ENCODE data around the gene C19orf47.

Gene C19orf47

DNA sequence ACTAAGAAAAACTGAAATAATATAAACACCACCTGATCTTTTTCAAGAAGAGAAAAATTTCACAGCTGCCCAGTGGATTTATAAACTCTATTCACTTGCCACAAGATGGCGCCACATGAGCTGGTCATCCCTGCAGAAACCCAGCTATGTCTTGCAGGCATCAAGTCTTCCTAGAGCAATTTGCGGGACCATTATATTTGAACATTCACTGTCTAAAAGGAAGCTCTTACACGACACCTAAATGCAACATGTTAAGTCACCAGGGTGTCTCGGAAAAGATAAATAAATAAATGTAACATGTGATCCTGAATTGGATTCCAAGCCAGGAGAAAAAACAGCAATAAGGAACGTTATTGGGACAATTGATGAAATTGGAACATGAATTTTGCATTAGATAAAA, 42.8 kb downstream of the C19orf47 start:
- DNase-seq (ENCODE audit: low spot score in 2 of 2): peak; percentile 83 to 87

DNA sequence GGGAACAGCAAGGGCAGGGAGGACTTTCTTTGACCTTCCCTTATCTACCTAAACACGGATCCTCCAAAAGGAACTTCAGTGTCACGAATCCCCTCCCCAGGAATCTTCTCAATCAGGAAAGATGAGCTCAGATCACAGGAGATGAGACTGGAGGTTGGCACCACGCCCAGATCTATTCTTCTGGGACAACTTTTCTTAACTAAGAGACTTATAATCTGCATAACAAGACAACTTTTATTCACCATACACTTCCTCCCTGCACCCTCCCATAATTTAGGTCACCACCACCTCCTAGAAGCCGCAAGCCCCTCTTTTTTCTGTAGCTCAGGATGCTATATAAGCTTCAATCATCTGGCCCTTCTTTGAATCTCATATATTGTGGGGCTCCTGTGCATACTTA, 43.9 kb downstream of the C19orf47 start:
- H3K27me3 ChIP-seq (ENCODE audit: low read depth): no peaks in the 10 kb centered on the region
- peak; percentile 90 to 94 for DNase-seq (ENCODE audit: low spot score in 2 of 2)
- no peak overlapping the region for H3K4me3 ChIP-seq
- H3K4me1 ChIP-seq: peaks cover 19% of the 10 kb centered on the region
- no peaks in the 10 kb centered on the region for H3K36me3 ChIP-seq (replicated peaks)
- no peaks in the 10 kb centered on the region for H3K9me3 ChIP-seq
- in situ Hi-C loops (cut with MboI; ENCODE audit: low sequenced_read_pairs): loop anchor here (10.0 kb wide), 1 partner anchor 330 kb away; no protein-coding TSS in a partner anchor

More for the DNA sequence above, 42.8 kb downstream of the C19orf47 start:
- Histone ChIP-seq H3K9me3 (no peaks in the 10 kb centered on the region), H3K36me3 (replicated peaks) (no peaks in the 10 kb centered on the region), H3K27me3 (ENCODE audit: low read depth) (no peaks in the 10 kb centered on the region), H3K4me1 (peaks cover 19% of the 10 kb centered on the region), H3K4me3 (no peak overlapping the region)
- in situ Hi-C loops (cut with MboI; ENCODE audit: low sequenced_read_pairs): loop anchor here (10.0 kb wide), 1 partner anchor 329 kb away; no protein-coding TSS in a partner anchor

DNA sequence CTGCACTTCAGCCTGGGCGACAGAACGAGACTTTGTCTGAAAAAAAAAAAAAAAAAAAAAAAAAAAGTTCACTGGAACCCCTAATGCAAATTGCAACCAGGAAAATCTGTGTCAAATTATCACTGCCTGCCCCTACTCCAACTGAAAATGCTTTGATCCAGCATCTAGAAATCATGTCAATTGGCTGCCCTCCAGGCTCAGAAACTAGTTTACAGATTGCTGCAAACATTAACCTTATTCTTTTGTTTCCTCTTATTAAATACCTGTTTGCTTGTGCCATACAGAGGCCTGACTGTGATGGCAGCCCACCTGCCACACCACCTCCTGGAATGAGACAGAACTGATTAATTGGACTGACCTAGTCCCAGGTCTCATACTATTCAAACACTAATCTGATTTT, 44.4 kb downstream of the C19orf47 start:
- Histone ChIP-seq H3K9me3 (no peaks in the 10 kb centered on the region), H3K4me1 (peaks cover 19% of the 10 kb centered on the region), H3K4me3 (no peak overlapping the region), H3K36me3 (replicated peaks) (no peaks in the 10 kb centered on the region), H3K27me3 (ENCODE audit: low read depth) (no peaks in the 10 kb centered on the region)
- DNase-seq (ENCODE audit: low spot score in 2 of 2): no peak
- in situ Hi-C loops (cut with MboI; ENCODE audit: low sequenced_read_pairs): loop anchor here (10.0 kb wide), 1 partner anchor 331 kb away; no protein-coding TSS in a partner anchor

DNA sequence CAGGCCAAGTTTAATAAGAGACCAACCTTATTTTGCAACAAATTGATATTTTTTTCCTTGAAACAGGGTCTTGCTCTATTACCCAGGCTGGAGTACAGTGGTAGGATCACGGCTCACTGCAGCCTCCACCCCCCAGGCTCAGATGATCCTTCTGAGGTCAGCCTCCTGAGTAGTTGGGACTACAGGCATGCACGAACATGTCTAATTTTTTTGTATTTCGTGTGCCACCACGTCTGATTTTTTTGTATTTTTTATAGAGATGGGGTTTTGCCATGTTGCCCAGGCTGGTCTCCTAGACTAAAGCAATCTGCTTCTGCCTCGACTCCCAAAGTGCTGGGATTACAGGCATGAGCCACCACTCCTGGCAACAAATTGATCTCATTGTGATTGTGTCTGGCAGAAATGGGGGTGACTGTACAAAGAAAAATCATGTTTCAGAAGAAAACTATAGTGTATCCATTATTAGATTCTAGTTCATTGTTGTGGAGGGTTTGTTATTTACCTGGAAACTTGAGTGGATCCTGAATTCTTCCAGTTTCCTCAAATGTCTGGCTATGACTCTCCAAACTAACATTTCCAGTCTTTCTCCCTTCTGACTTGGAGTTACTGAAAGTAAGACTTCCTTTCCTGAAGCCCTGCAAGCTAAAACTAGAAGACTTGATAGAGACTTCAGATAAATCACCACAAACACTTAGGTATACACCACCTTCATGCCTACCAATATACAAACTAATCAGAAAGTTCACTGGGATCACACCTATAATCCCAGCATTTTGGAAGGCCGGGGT, 45.8 kb downstream of the C19orf47 start:
- Histone ChIP-seq H3K4me3 (no peak overlapping the region), H3K36me3 (replicated peaks) (no peaks in the 10 kb centered on the region), H3K27me3 (ENCODE audit: low read depth) (no peaks in the 10 kb centered on the region), H3K4me1 (peaks cover 19% of the 10 kb centered on the region), H3K9me3 (no peaks in the 10 kb centered on the region)
- no peak for DNase-seq (ENCODE audit: low spot score in 2 of 2)
- in situ Hi-C loops (cut with MboI; ENCODE audit: low sequenced_read_pairs): loop anchor here (10.0 kb wide), 1 partner anchor 332 kb away; no protein-coding TSS in a partner anchor

DNA sequence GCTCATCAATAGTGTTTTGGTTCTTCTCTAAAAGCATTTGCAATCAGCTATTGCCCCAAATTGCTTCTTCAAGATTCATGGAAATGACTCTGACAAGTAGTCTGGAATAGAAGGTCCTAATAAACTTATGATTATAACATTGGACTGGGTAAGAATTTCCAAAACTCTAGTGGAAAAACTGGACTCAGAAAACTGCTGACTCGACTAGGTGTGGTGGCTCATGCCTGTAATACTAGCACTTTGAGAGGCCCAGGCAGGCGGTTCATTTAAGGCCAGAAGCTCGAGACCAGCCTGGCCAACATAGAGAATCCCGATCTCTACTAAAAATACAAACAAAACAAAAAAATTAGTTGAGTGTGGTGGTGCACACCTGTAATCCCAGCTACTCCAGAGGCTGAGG, 47.5 kb downstream of the C19orf47 start:
- DNase-seq (ENCODE audit: low spot score in 2 of 2): no peak
- Histone ChIP-seq H3K9me3 (no peaks in the 10 kb centered on the region), H3K27me3 (ENCODE audit: low read depth) (no peaks in the 10 kb centered on the region), H3K36me3 (replicated peaks) (no peaks in the 10 kb centered on the region), H3K4me3 (no peak overlapping the region), H3K4me1 (peaks cover 18% of the 10 kb centered on the region)
- in situ Hi-C loops (cut with MboI; ENCODE audit: low sequenced_read_pairs): loop anchor here (10.0 kb wide), 1 partner anchor 334 kb away; no protein-coding TSS in a partner anchor

DNA sequence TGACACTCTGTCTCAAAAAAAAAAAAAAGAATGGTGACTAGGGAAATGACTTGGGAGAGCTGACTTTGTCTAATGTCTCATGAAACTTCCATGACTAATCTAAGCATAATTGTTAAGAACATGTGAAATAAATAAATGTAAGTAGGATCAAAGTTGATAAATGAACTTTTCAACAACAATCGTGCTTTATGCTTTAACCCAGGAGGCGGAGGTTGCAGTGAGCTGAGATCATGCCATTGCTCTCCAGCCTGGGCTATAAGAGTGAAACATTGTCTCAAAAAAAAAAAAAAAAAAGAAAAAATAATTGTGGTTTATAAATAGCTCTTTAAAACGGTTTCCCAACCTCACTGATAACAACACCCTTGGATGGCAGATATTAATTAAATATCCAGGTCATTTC, 50.2 kb downstream of the C19orf47 start:
- no peaks in the 10 kb centered on the region for H3K9me3 ChIP-seq

DNA sequence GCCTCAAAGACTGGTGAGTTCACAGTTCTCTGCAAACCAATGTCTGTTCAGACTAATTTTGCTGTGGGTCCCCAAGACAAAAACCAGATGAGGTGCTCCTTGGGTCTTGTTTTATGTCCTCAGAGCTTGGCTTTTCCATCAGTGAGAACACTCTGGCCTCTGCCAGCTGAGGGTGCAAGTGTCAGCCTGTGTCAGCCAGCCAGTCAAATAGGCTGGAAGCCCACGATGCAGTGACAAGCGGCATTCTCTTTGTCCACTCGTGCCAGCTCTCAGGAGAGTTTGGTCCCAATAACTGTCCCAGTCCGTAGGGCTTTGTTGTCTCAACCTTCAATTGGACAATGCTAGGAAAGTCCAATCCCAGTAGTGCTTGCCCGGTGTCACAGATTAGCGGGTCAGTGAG, 53.6 kb downstream of the C19orf47 start:
- no peaks in the 10 kb centered on the region for H3K4me1 ChIP-seq
- no peak overlapping the region for H3K4me3 ChIP-seq
- no peak for DNase-seq (ENCODE audit: low spot score in 2 of 2)
- in situ Hi-C loops (cut with MboI; ENCODE audit: low sequenced_read_pairs): no loop called here
- H3K9me3 ChIP-seq: no peaks in the 10 kb centered on the region
- H3K27me3 ChIP-seq (ENCODE audit: low read depth): no peaks in the 10 kb centered on the region
- H3K36me3 ChIP-seq (replicated peaks): no peaks in the 10 kb centered on the region

More for the DNA sequence above, 50.2 kb downstream of the C19orf47 start:
- Histone ChIP-seq H3K4me3 (no peak overlapping the region), H3K4me1 (no peaks in the 10 kb centered on the region), H3K36me3 (replicated peaks) (no peaks in the 10 kb centered on the region), H3K27me3 (ENCODE audit: low read depth) (no peaks in the 10 kb centered on the region)
- DNase-seq (ENCODE audit: low spot score in 2 of 2): no peak
- in situ Hi-C loops (cut with MboI; ENCODE audit: low sequenced_read_pairs): no loop called here

DNA sequence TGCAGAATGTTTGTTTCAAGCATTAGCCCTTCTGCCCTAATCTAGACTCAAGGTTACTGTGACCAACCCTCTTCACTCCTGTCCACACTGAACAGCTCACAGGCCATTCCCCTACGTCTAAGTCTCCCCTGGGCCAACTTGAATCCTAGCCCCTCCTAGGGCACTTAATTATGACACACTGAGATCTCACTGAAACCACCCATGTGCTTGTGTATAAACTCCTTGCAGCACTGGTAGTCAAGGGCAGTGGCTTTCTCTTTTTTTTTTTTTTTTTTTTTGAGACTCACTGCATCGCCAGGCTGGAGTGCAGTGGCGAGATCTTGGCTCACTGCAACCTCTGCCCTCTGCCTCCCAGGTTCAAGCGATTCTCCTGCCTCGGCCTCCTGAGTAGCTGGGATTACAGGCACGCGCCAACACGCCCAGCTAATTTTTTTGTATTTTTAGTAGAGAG, 61.2 kb downstream of the C19orf47 start:
- in situ Hi-C loops (cut with MboI; ENCODE audit: low sequenced_read_pairs): no loop called here
- no peaks in the 10 kb centered on the region for H3K9me3 ChIP-seq

DNA sequence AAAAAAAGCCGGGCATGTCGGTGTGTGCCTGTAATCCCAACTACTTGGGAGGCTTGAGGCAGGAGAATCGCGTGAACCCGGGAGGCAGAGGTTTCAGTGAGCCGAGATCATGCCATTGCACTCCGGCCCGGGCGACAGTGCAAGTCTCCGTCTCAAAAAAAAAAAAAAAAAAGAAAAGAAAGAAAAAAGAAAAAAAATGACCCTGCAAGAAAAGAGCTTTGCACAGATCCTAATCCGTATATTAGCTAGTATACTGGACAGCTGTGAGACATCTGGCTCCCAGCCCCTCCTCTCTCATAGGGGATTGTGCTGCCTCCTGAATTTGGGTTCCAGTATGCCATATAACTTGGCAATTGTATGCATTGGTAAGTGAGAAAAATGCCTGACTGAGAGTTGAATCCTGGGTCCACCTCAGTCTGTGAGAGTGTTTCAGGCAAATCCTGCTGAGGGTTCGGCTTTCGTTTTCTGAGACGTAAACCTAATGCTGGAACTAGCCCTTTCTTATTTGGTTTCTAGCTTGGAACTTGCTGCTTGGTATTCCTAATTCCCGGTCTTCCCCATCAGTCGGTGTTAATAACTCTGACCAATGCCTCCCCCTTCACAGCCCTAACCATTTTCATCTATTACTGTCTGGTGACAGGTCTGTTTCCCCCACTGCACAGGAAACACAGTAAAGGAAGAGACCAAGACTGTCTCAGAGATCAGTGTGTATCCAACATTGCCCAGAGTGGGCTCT, 61.8 kb downstream of the C19orf47 start:
- peaks cover 10% of the 10 kb centered on the region for H3K4me1 ChIP-seq
- no peak for DNase-seq (ENCODE audit: low spot score in 2 of 2)
- peaks cover 13% of the 10 kb centered on the region for H3K36me3 ChIP-seq (replicated peaks)
- no peaks in the 10 kb centered on the region for H3K9me3 ChIP-seq
- no peaks in the 10 kb centered on the region for H3K27me3 ChIP-seq (ENCODE audit: low read depth)
- in situ Hi-C loops (cut with MboI; ENCODE audit: low sequenced_read_pairs): no loop called here
- H3K4me3 ChIP-seq: no peak overlapping the region

More for the DNA sequence above, 61.2 kb downstream of the C19orf47 start:
- Histone ChIP-seq H3K4me1 (peaks cover 10% of the 10 kb centered on the region), H3K27me3 (ENCODE audit: low read depth) (no peaks in the 10 kb centered on the region), H3K4me3 (no peak overlapping the region), H3K36me3 (replicated peaks) (peaks cover 9% of the 10 kb centered on the region)
- no peak for DNase-seq (ENCODE audit: low spot score in 2 of 2)

DNA sequence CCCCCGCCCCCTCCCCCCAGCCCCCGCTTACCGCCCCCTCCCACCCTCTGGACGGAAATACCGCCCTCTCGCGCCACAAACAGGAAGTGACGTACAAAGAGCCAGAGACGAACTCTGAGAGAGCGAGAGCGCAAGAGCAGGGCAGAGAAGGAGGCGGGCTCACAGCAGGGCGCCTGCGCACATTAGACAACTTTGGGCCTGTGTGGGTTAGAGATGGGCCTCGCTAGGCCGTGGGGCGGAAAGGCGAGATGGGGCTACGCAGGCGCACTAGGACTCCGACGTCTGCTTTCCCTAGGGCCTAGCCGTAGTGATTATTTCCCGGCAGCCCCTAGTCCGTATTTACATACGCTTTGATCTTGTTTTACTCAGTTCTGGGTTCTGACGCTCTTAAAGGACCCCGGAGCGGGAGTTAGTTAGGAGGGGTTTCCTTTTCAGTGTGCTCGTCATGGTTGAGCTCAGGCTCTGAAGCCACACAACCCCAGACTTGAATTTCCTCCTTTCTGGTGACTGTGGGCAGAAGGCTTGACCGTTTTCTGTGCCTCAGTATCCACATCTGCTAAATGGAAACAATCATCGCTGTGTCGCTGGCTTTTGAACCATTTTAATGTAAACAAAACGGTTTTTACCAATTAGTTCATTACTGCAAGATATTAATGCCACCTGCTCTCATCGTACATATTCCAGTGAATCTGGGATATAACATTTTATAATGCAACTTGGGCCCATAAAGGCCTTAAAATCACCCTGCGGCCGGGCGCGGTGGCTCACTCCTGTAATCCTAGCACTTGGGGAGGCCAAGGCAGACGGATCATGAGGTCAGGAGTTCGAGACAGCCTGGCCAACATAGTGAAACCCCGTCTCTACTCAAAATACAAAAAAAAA, 62.6 kb downstream of the C19orf47 start:
- peak overlapping the region; percentile 80 for H3K4me3 ChIP-seq
- no peaks in the 10 kb centered on the region for H3K9me3 ChIP-seq
- in situ Hi-C loops (cut with MboI; ENCODE audit: low sequenced_read_pairs): no loop called here
- peak; percentile 98 to 99 for DNase-seq (ENCODE audit: low spot score in 2 of 2)
- H3K27me3 ChIP-seq (ENCODE audit: low read depth): no peaks in the 10 kb centered on the region
- peaks cover 10% of the 10 kb centered on the region for H3K4me1 ChIP-seq
- H3K36me3 ChIP-seq (replicated peaks): peaks cover 13% of the 10 kb centered on the region

DNA sequence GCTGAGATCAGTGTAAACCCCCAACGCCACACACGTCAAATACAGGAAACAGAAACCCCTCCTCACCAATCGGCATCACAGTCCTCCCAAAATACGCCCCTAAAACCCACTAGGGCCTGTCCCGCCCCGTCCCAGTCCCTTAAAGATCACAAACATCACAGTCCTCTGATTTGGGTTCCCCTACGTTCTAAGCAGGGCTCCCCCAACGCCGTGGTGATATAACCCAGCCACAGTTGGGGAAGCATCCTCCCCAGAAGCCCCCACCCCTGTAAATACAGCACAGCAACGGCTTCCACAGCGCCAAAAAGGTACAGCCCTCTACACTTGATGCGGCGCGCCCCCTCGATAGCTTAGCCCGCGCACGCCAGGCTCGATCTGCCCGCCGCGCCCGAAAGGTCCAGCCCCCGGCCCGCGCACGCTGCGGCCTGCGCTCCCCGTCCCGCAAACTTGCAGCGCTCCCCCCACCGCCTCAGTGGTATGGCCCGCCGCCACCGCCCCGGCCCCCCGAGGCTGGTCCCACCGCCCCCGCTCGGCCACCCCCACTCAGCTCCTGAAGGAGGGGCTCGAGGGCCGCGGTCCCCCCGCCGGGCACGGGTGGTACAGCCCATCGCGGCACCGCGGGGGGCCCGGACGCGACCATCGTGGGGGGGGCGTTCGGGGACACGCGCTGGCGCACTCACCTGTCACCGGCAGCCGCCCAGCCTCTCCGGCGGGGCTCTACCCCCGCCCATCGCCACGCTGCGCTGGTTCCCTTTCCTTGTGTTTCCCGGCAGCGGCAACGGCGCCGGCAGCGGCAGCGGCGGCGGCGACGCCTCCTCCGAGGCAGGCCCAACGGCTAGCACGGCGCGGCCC, 63.5 kb downstream of the C19orf47 start, which contains the start of gene AKT2:
TSS of gene AKT2 (minus strand) at position 845 of the 852 bp plus-strand sequence. CDS start 20,078 bp downstream, outside the sequence.
- H3K36me3 ChIP-seq (replicated peaks): peaks cover 13% of the 10 kb centered on the region
- H3K4me3 ChIP-seq: peak within 1 kb of the TSS; percentile 80
- H3K4me1 ChIP-seq: peaks cover 10% of the 10 kb centered on the region
- H3K27me3 ChIP-seq (ENCODE audit: low read depth): no peaks in the 10 kb centered on the region
- in situ Hi-C loops (cut with MboI; ENCODE audit: low sequenced_read_pairs): no loop called here
- H3K9me3 ChIP-seq: no peaks in the 10 kb centered on the region
- peak in 1 of 2 experiments; percentile 89 for DNase-seq (ENCODE audit: low spot score in 2 of 2)

DNA sequence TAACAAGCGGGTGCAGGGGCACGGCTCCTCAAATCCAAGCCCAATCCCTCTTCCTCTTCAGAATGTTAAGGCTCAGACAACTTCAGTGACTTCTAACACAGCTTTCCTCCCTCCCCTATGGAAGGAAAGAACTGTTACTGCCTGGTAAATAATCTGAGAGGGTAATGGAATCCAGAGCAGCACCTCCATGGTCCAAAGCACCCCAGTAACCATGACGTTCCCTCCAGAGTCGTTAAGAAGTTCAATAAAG, 64.0 kb downstream of the C19orf47 start:
- Histone ChIP-seq H3K9me3 (no peaks in the 10 kb centered on the region), H3K4me3 (peak overlapping the region; percentile 80), H3K36me3 (replicated peaks) (peaks cover 13% of the 10 kb centered on the region), H3K4me1 (peaks cover 10% of the 10 kb centered on the region), H3K27me3 (ENCODE audit: low read depth) (no peaks in the 10 kb centered on the region)
- in situ Hi-C loops (cut with MboI; ENCODE audit: low sequenced_read_pairs): no loop called here
- DNase-seq (ENCODE audit: low spot score in 2 of 2): no peak

Measured in HAP-1 (cell line).